Ovary (tissue), 9 donors: Measurements from ENCODE around the gene PCDHGA2. TPM values are rescaled to one million over a fixed set of nuclear protein-coding genes. Genes with fewer than 3 reads are reported as not detected.
"Not testable (repeated sequence)": the region's sequence is repeated elsewhere in the genome, so short reads cannot be mapped to it uniquely, and the experiment has no call there.

Experiments
- DNase-seq, 5 donors: peaks; one replicate each; pipeline ENCODE4 v3.0.0-alpha.2; 2019 to 2020
- H3K27ac ChIP-seq, 2 donors: fragments of 200-600 bp; one replicate each; pipeline versions ENCODE4 v1.5.1 to v1.8.0; 2019 to 2022
- H3K27me3 ChIP-seq: fragments of 200-600 bp; one replicate; pipeline ENCODE4 v1.8.0; 2022
- H3K36me3 ChIP-seq: fragments of 200-600 bp; sonication (generic); one replicate; pipeline ENCODE4 v1.5.1; 2019
- H3K4me1 ChIP-seq: one replicate; pipeline ENCODE4 v1.8.1; 2013; ENCODE audit warnings: mild to moderate bottlenecking, moderate library complexity; ENCODE audit not compliant: insufficient read depth
- H3K4me3 ChIP-seq: fragments of 200-600 bp; sonication (generic); one replicate; pipeline ENCODE4 v1.5.1; 2017
- H3K9me3 ChIP-seq, 2 donors: fragments of 200-600 bp in 1 of 2; sonication (generic) in 1 of 2; one replicate each; pipeline versions ENCODE4 v1.5.1 to v1.8.1; 2013 to 2019; ENCODE audit warnings: mild to moderate bottlenecking in 1 of 2, moderate library complexity in 1 of 2
- CTCF ChIP-seq, 3 donors: fragments of 450-650 bp in 2 of 3; fragments of 200-600 bp in 1 of 3; IDR thresholded peaks; one replicate each; pipeline versions ENCODE4 v1.5.1 to v1.8.0; 2016 to 2022; ENCODE audit warnings: antibody characterized with exemption in 3 of 3, mild to moderate bottlenecking in 1 of 3
- EP300 ChIP-seq: sonication (generic); formaldehyde crosslinking; IDR thresholded peaks from one replicate; pipeline ENCODE4 v1.6.1; 2017; ENCODE audit warnings: antibody characterized with exemption
- POLR2A ChIP-seq: fragments of 450-650 bp; IDR thresholded peaks from one replicate; pipeline ENCODE4 v1.6.1; 2017; ENCODE audit warnings: antibody characterized with exemption, mild to moderate bottlenecking, moderate library complexity
- WGBS, 3 donors: extraction: QIAGEN DNeasy Blood & Tissue Kit in 1 of 3; methylation state at CpG; one replicate each; pipeline versions ENCODE4 v1.1.5 to v1.1.7; 2013 to 2017; 5-methylcytosine and 5-hydroxymethylcytosine counted together
- intact Hi-C, 4 donors: fragments of 100-400 bp; cut with DNase I; formaldehyde crosslinking; loops; one replicate each; pipeline versions ENCODE4 v1.11.0 to v1.15.1; 2022 to 2023
- polyA plus RNA-seq, 2 donors: library from polyadenylated mRNA; stranded (reverse); fragments of 200-250 nt in 1 of 2; fragments of 350-450 nt in 1 of 2; fragmentation: Illumina TruSeq in 1 of 2; extraction: RNeasy Lipid Tissue Mini Kit (QIAGEN cat#74804) in 1 of 2; gene quantifications; one replicate each; pipeline ENCODE4 v1.2.3, GENCODE V29; 2013 to 2014
- total RNA-seq, 7 donors: library from RNA; depleted of rRNA in 2 of 7; stranded (reverse); fragments of >200 nt in 2 of 7; fragmentation: NEBNext Ultra II Directional in 3 of 7; extraction: Animal tissue kit (Norgen Biotek cat#: 25700) in 3 of 7; gene quantifications; one replicate each; pipeline versions ENCODE4 v1.1.0 to v1.2.4, GENCODE V29; 2016 to 2023
- donor health status: DM: no; HTN: no; CAD: no; lungs with moderate emphysema.
- donor health status: DM: no; HTN: no; CAD: no.
- donor health status: Bipolar disorder and iron deficiency.
- donor health status: DM: yes; HTN: yes; CAD: no.
- donor health status: DM: no; HTN: no; CAD: no.
- donor health status: DM: yes; HTN: yes; CAD: no.

PCDHGA2 gene
- total and polyA plus RNA-seq, 9 donors = 3.0 to 13.5 (median 11.7) TPM

GRCh38 chr5:141313711-141314110 lies 24.8 kb upstream of the PCDHGA2 start:
- H3K36me3 ChIP-seq = no peaks in the 10 kb centered on the region
- DNase-seq = no peak
- no peak for TF ChIP-seq CTCF (IDR thresholded peaks at IDR 0.05)
- no peak for TF ChIP-seq EP300
- no peak for TF ChIP-seq POLR2A
- intact Hi-C loops = no loop called here
- no peaks in the 10 kb centered on the region for H3K4me1 ChIP-seq
- no peak overlapping the region for H3K4me3 ChIP-seq
- no peaks in the 10 kb centered on the region for H3K27me3 ChIP-seq
- peaks cover 13 to 28% of the 10 kb centered on the region in 2 donors for H3K9me3 ChIP-seq
- no peak overlapping the region for H3K27ac ChIP-seq

- H3K4me3 ChIP-seq, H3K27me3 ChIP-seq, H3K36me3 ChIP-seq, H3K27ac ChIP-seq, DNase-seq, H3K4me1 ChIP-seq, intact Hi-C loops: not testable (repeated sequence)
- WGBS, 3 donors = 87 to 89% (median 87%) methylated on average over 4 of the region's 4 CpGs
- peaks cover 20 to 39% of the 10 kb centered on the region in 2 donors for H3K9me3 ChIP-seq
Measured at GRCh38 chr5:141316963-141317362, 21.6 kb upstream of the PCDHGA2 start.

- TF ChIP-seq CTCF (IDR thresholded peaks at IDR 0.05) (no peak), EP300 (no peak), POLR2A (no peak)
- DNase-seq = no peak
- Histone ChIP-seq H3K36me3 (no peaks in the 10 kb centered on the region), H3K9me3 (peaks cover 16 to 37% of the 10 kb centered on the region in 2 donors), H3K27ac (no peak overlapping the region), H3K4me1 (peaks cover 3% of the 10 kb centered on the region), H3K27me3 (no peaks in the 10 kb centered on the region), H3K4me3 (peak overlapping the region; percentile 84)
- intact Hi-C loops = no loop called here
- 93 to 97% (median 97%) methylated on average over 6 of the region's 6 CpGs for WGBS, 3 donors
Measured at GRCh38 chr5:141319202-141319601, 19.4 kb upstream of the PCDHGA2 start.

- H3K4me1 ChIP-seq = peaks cover 3% of the 10 kb centered on the region
- H3K27me3 ChIP-seq = no peaks in the 10 kb centered on the region
- H3K4me3 ChIP-seq = peak overlapping the region; percentile 84
- TF ChIP-seq CTCF (IDR thresholded peaks at IDR 0.05) (no peak), EP300 (no peak), POLR2A (no peak)
- WGBS, 3 donors = 68 to 75% (median 70%) methylated on average over 5 of the region's 5 CpGs
- intact Hi-C loops = loop anchor here in 2 of 4 donors (5.0 to 10.0 kb wide), 2 partner anchors 235 to 243 kb away; no protein-coding TSS in a partner anchor
- peaks cover 16 to 37% of the 10 kb centered on the region in 2 donors for H3K9me3 ChIP-seq
- H3K27ac ChIP-seq = peak overlapping the region in 1 of 2 donors; percentile 99
- no peak for DNase-seq
- no peaks in the 10 kb centered on the region for H3K36me3 ChIP-seq
Measured at GRCh38 chr5:141319699-141320098, 18.9 kb upstream of the PCDHGA2 start.

- TF ChIP-seq POLR2A (peak; percentile 98), CTCF (IDR thresholded peaks at IDR 0.05) (peak; percentile 61 to 84 (median 66)), EP300 (peak; percentile 37)
- intact Hi-C loops = loop anchor here in 2 of 4 donors (5.0 to 10.0 kb wide), 2 partner anchors 234 to 242 kb away; no protein-coding TSS in a partner anchor
- H3K36me3 ChIP-seq = no peaks in the 10 kb centered on the region
- H3K9me3 ChIP-seq = peaks cover 16 to 37% of the 10 kb centered on the region in 2 donors
- 1 to 2% (median 1%) methylated on average over 67 of the region's 67 CpGs for WGBS, 3 donors
- H3K27ac ChIP-seq = peak within 1 kb of the TSS; percentile 85 to 99
- peak within 1 kb of the TSS; percentile 84 for H3K4me3 ChIP-seq
- peaks cover 3% of the 10 kb centered on the region for H3K4me1 ChIP-seq
- peak; percentile 92 to 95 (median 95) for DNase-seq
- no peaks in the 10 kb centered on the region for H3K27me3 ChIP-seq
Measured at GRCh38 chr5:141320225-141321169, 18.1 kb upstream of the PCDHGA2 start, which contains the start of gene TAF7. Gene TAF7 (minus strand): TSS chr5:141320784. CDS start chr5:141320044, 740 bp downstream.
